ENCODE measurements around the gene PCDH15. TPM values are rescaled to one million over a fixed set of nuclear protein-coding genes. Genes with fewer than 3 reads are reported as not detected.

Gene PCDH15
- total RNA-seq, 1 experiment from 2014 or later = not detected

- no peak overlapping the region for H3K4me3 ChIP-seq
- no peak overlapping the region for H3K27ac ChIP-seq
- H3K27me3 ChIP-seq (replicated peaks) = no peaks in the 10 kb centered on the region
- H3K9me3 ChIP-seq (replicated peaks) = no peaks in the 10 kb centered on the region
- DNase-seq (ENCODE audit: low read depth in 1 of 2, low spot score in 2 of 2) = no peak
- H3K4me1 ChIP-seq (replicated peaks) = no peaks in the 10 kb centered on the region
- H3K36me3 ChIP-seq = no peaks in the 10 kb centered on the region
Measured at GRCh38 chr10:53840653-53841052, 960.4 kb downstream of the PCDH15 start.

GRCh38 chr10:53839440-53840039 lies 961.5 kb downstream of the PCDH15 start:
- Histone ChIP-seq H3K27ac (no peak overlapping the region), H3K4me1 (replicated peaks) (no peaks in the 10 kb centered on the region), H3K36me3 (no peaks in the 10 kb centered on the region), H3K9me3 (replicated peaks) (no peaks in the 10 kb centered on the region), H3K27me3 (replicated peaks) (no peaks in the 10 kb centered on the region), H3K4me3 (no peak overlapping the region)
- no peak for DNase-seq (ENCODE audit: low read depth in 1 of 2, low spot score in 2 of 2)

GRCh38 chr10:53836638-53837037 lies 964.4 kb downstream of the PCDH15 start:
- no peaks in the 10 kb centered on the region for H3K36me3 ChIP-seq
- H3K9me3 ChIP-seq (replicated peaks) = no peaks in the 10 kb centered on the region
- H3K4me3 ChIP-seq = no peak overlapping the region
- DNase-seq (ENCODE audit: low read depth in 1 of 2, low spot score in 2 of 2) = no peak
- H3K27me3 ChIP-seq (replicated peaks) = no peaks in the 10 kb centered on the region
- H3K27ac ChIP-seq = no peak overlapping the region
- H3K4me1 ChIP-seq (replicated peaks) = no peaks in the 10 kb centered on the region

GRCh38 chr10:53833908-53834307 lies 967.1 kb downstream of the PCDH15 start:
- no peaks in the 10 kb centered on the region for H3K9me3 ChIP-seq (replicated peaks)
- H3K27ac ChIP-seq = no peak overlapping the region
- H3K27me3 ChIP-seq (replicated peaks) = no peaks in the 10 kb centered on the region
- no peaks in the 10 kb centered on the region for H3K4me1 ChIP-seq (replicated peaks)
- no peak for DNase-seq (ENCODE audit: low read depth in 1 of 2, low spot score in 2 of 2)
- no peak overlapping the region for H3K4me3 ChIP-seq
- H3K36me3 ChIP-seq = no peaks in the 10 kb centered on the region

GRCh38 chr10:53827261-53827660 lies 973.8 kb downstream of the PCDH15 start:
- no peak for DNase-seq (ENCODE audit: low read depth in 1 of 2, low spot score in 2 of 2)
- Histone ChIP-seq H3K4me3 (no peak overlapping the region), H3K9me3 (replicated peaks) (peaks cover 6% of the 10 kb centered on the region; the same call in 1 of the 2 replicates), H3K36me3 (no peaks in the 10 kb centered on the region), H3K27me3 (replicated peaks) (no peaks in the 10 kb centered on the region), H3K4me1 (replicated peaks) (no peaks in the 10 kb centered on the region), H3K27ac (no peak overlapping the region)

- Histone ChIP-seq H3K9me3 (replicated peaks) (no peaks in the 10 kb centered on the region), H3K27ac (no peak overlapping the region), H3K4me3 (no peak overlapping the region), H3K36me3 (no peaks in the 10 kb centered on the region), H3K27me3 (replicated peaks) (no peaks in the 10 kb centered on the region), H3K4me1 (replicated peaks) (no peaks in the 10 kb centered on the region)
- DNase-seq (ENCODE audit: low read depth in 1 of 2, low spot score in 2 of 2) = no peak
Measured at GRCh38 chr10:53808677-53809372, 992.2 kb downstream of the PCDH15 start.

- H3K27me3 ChIP-seq (replicated peaks) = no peaks in the 10 kb centered on the region
- H3K27ac ChIP-seq = no peak overlapping the region
- H3K9me3 ChIP-seq (replicated peaks) = 0 out of 2 replicates have a peak, but pooled peaks cover 3% of the 10 kb centered on the region
- no peaks in the 10 kb centered on the region for H3K36me3 ChIP-seq
- no peak for DNase-seq (ENCODE audit: low read depth in 1 of 2, low spot score in 2 of 2)
- no peaks in the 10 kb centered on the region for H3K4me1 ChIP-seq (replicated peaks)
- H3K4me3 ChIP-seq = no peak overlapping the region
Measured at GRCh38 chr10:53786236-53786900, 1014.7 kb downstream of the PCDH15 start.

GRCh38 chr10:53771701-53772100 lies 1029.3 kb downstream of the PCDH15 start:
- no peak overlapping the region for H3K4me3 ChIP-seq
- no peak for DNase-seq (ENCODE audit: low read depth in 1 of 2, low spot score in 2 of 2)
- no peaks in the 10 kb centered on the region for H3K36me3 ChIP-seq
- H3K9me3 ChIP-seq (replicated peaks) = no peaks in the 10 kb centered on the region
- H3K27me3 ChIP-seq (replicated peaks) = no peaks in the 10 kb centered on the region
- no peaks in the 10 kb centered on the region for H3K4me1 ChIP-seq (replicated peaks)
- no peak overlapping the region for H3K27ac ChIP-seq

- no peak overlapping the region for H3K4me3 ChIP-seq
- DNase-seq (ENCODE audit: low read depth in 1 of 2, low spot score in 2 of 2) = no peak
- H3K36me3 ChIP-seq = no peaks in the 10 kb centered on the region
- H3K27ac ChIP-seq = no peak overlapping the region
- 0 out of 2 replicates have a peak, but pooled peaks cover 5% of the 10 kb centered on the region for H3K9me3 ChIP-seq (replicated peaks)
- H3K4me1 ChIP-seq (replicated peaks) = no peaks in the 10 kb centered on the region
- H3K27me3 ChIP-seq (replicated peaks) = no peaks in the 10 kb centered on the region
Measured at GRCh38 chr10:53770903-53771302, 1030.1 kb downstream of the PCDH15 start.

- H3K4me1 ChIP-seq (replicated peaks) = no peaks in the 10 kb centered on the region
- DNase-seq (ENCODE audit: low read depth in 1 of 2, low spot score in 2 of 2) = no peak
- no peaks in the 10 kb centered on the region for H3K27me3 ChIP-seq (replicated peaks)
- H3K9me3 ChIP-seq (replicated peaks) = 0 out of 2 replicates have a peak, but pooled peaks cover 9% of the 10 kb centered on the region
- H3K36me3 ChIP-seq = no peaks in the 10 kb centered on the region
- H3K27ac ChIP-seq = no peak overlapping the region
- H3K4me3 ChIP-seq = no peak overlapping the region
Measured at GRCh38 chr10:53765311-53765710, 1035.7 kb downstream of the PCDH15 start.

- Histone ChIP-seq H3K9me3 (replicated peaks) (no peaks in the 10 kb centered on the region; the same call in 1 of the 2 replicates), H3K27ac (no peak overlapping the region), H3K36me3 (no peaks in the 10 kb centered on the region), H3K4me3 (no peak overlapping the region), H3K4me1 (replicated peaks) (no peaks in the 10 kb centered on the region), H3K27me3 (replicated peaks) (no peaks in the 10 kb centered on the region)
- DNase-seq (ENCODE audit: low read depth in 1 of 2, low spot score in 2 of 2) = no peak
Measured at GRCh38 chr10:53754596-53755250, 1046.3 kb downstream of the PCDH15 start.

All from SJSA1 (cell line).